Ecto neural progenitor cell (in vitro differentiated cells): Measurements from ENCODE around the gene DOK6.
A peak's percentile ranks its signal among the peaks of the same experiment; 100 is the strongest.

Source experiments
- DNase-seq: peaks from one replicate; pipeline ENCODE4 v3.0.0-alpha.2; 2018; ENCODE audit warnings: low spot score

Gene DOK6

GRCh38 chr18:69752737-69753380, 352.2 kb downstream of the DOK6 start:
- DNase-seq, result no peak

GRCh38 chr18:69754108-69754507, 353.4 kb downstream of the DOK6 start:
- DNase-seq, result no peak

GRCh38 chr18:69755041-69755440, 354.4 kb downstream of the DOK6 start:
- DNase-seq, result no peak

- DNase-seq, result no peak
Observed at GRCh38 chr18:69755856-69756496, 355.3 kb downstream of the DOK6 start.

- DNase-seq, result no peak
Observed at GRCh38 chr18:69757733-69758132, 357.0 kb downstream of the DOK6 start.

- DNase-seq, result no peak
Observed at GRCh38 chr18:69758458-69758857, 357.8 kb downstream of the DOK6 start.

- no peak for DNase-seq
Observed at GRCh38 chr18:69759046-69759445, 358.4 kb downstream of the DOK6 start.

GRCh38 chr18:69763002-69763401, 362.3 kb downstream of the DOK6 start:
- DNase-seq, result no peak

GRCh38 chr18:69763821-69764220, 363.1 kb downstream of the DOK6 start:
- no peak for DNase-seq

GRCh38 chr18:69770238-69770637, 369.6 kb downstream of the DOK6 start:
- DNase-seq, result no peak

- DNase-seq, result no peak
Observed at GRCh38 chr18:69774831-69775230, 374.1 kb downstream of the DOK6 start.

GRCh38 chr18:69777248-69777647, 376.6 kb downstream of the DOK6 start:
- DNase-seq, result no peak

GRCh38 chr18:69778680-69779079, 378.0 kb downstream of the DOK6 start:
- DNase-seq, result no peak

- DNase-seq, result no peak
Observed at GRCh38 chr18:69780851-69781250, 380.2 kb downstream of the DOK6 start.

GRCh38 chr18:69784815-69785214, 384.1 kb downstream of the DOK6 start:
- DNase-seq, result no peak

- DNase-seq, result no peak
Observed at GRCh38 chr18:69785466-69785865, 384.8 kb downstream of the DOK6 start.

- DNase-seq, result no peak
Observed at GRCh38 chr18:69786427-69786826, 385.7 kb downstream of the DOK6 start.

- DNase-seq, result no peak
Observed at GRCh38 chr18:69787825-69788547, 387.3 kb downstream of the DOK6 start.

- no peak for DNase-seq
Observed at GRCh38 chr18:69789794-69790193, 389.1 kb downstream of the DOK6 start.

- DNase-seq, result no peak
Observed at GRCh38 chr18:69790649-69791048, 390.0 kb downstream of the DOK6 start.

GRCh38 chr18:69795791-69796190, 395.1 kb downstream of the DOK6 start:
- peak; percentile 61 for DNase-seq

GRCh38 chr18:69804776-69805501, 404.3 kb downstream of the DOK6 start:
- DNase-seq, result no peak

GRCh38 chr18:69808399-69808798, 407.7 kb downstream of the DOK6 start:
- no peak for DNase-seq
